PC-9 (cell line): ENCODE data around the gene PSMD1. TPM values are rescaled to one million over a fixed set of nuclear protein-coding genes. Genes with fewer than 3 reads are reported as not detected.
A peak's percentile ranks its signal among the peaks of the same experiment; 100 is the strongest.

Experiments used
- BruUV-seq: library from RNA; stranded (reverse); fragments of 400-500 nt; replicated peaks from 2 replicates; lab custom pipeline; 2021; lab: Mats Ljungman, UMichigan
- CTCF ChIA-PET: fragments of 300-600 bp; sonication (Branson Sonifier 250); formaldehyde crosslinking; loops from one replicate; lab custom pipeline; 2022; ENCODE audit warnings: antibody characterized with exemption; lab: Charles Lee
- POLR2A ChIA-PET: fragments of 300-600 bp; sonication (Branson Sonifier 250); formaldehyde crosslinking; loops from one replicate; lab custom pipeline; 2022; ENCODE audit warnings: antibody characterized with exemption; ENCODE audit not compliant: unreplicated experiment; lab: Charles Lee
- DNase-seq, 2 experiments: peaks; one replicate each; pipeline versions ENCODE4 v3.0.0 to v3.0.0-alpha.2; 2015 to 2022; ENCODE audit warnings: mixed read lengths in 1 of 2
- H2AFZ ChIP-seq: fragments of 200-600 bp; sonication (generic); 2 replicates; pipeline ENCODE4 v1.8.1; 2017; ENCODE audit warnings: antibody characterized with exemption
- H3F3A ChIP-seq: fragments of 200-600 bp; sonication (generic); 2 replicates; pipeline ENCODE4 v1.8.1; 2017; ENCODE audit warnings: antibody characterized with exemption, mild to moderate bottlenecking, low read depth; ENCODE audit not compliant: insufficient read depth
- H3K27ac ChIP-seq: fragments of 200-600 bp; sonication (generic); 2 replicates; pipeline ENCODE4 v1.6.1; 2016; ENCODE audit warnings: mixed run types
- H3K27me3 ChIP-seq: fragments of 200-600 bp; sonication (generic); 2 replicates; pipeline ENCODE4 v1.6.1; 2016; ENCODE audit warnings: low read depth, mixed run types; ENCODE audit not compliant: insufficient read depth
- H3K36me3 ChIP-seq: fragments of 200-600 bp; sonication (generic); 2 replicates; pipeline ENCODE4 v1.6.1; 2016; ENCODE audit warnings: low read depth, mixed run types
- H3K4me1 ChIP-seq: fragments of 200-600 bp; sonication (generic); replicated peaks from 2 replicates; pipeline ENCODE4 v1.6.1; 2016; ENCODE audit warnings: mixed run types; ENCODE audit not compliant: insufficient read depth
- H3K4me2 ChIP-seq: fragments of 200-600 bp; sonication (generic); 2 replicates; pipeline ENCODE4 v1.6.1; 2017; ENCODE audit warnings: mixed run types
- H3K4me3 ChIP-seq: fragments of 200-600 bp; sonication (generic); 2 replicates; pipeline ENCODE4 v1.6.1; 2016; ENCODE audit warnings: mixed run types
- H3K79me2 ChIP-seq: fragments of 200-600 bp; sonication (generic); 2 replicates; pipeline ENCODE4 v1.6.1; 2017; ENCODE audit warnings: low read depth, mixed run types
- H3K9me2 ChIP-seq: fragments of 200-600 bp; sonication (generic); 2 replicates; pipeline ENCODE4 v1.8.1; 2017; ENCODE audit warnings: mild to moderate bottlenecking; ENCODE audit not compliant: insufficient read depth
- H3K9me3 ChIP-seq: fragments of 200-600 bp; sonication (generic); 2 replicates; pipeline ENCODE4 v1.8.1; 2016; ENCODE audit warnings: low read depth; ENCODE audit not compliant: insufficient read depth
- H4K20me1 ChIP-seq: fragments of 200-600 bp; sonication (generic); 2 replicates; pipeline ENCODE4 v1.8.1; 2017; ENCODE audit not compliant: insufficient read depth
- CTCF ChIP-seq: fragments of 200-600 bp; sonication (generic); conservative IDR thresholded peaks from 2 replicates; pipeline ENCODE4 v1.6.1; 2017; ENCODE audit warnings: mixed run types, antibody characterized with exemption, mild to moderate bottlenecking, moderate library complexity
- EZH2 ChIP-seq: fragments of 200-600 bp; sonication (generic); IDR thresholded peaks from 2 replicates; pipeline ENCODE4 v1.8.0; 2017; ENCODE audit warnings: antibody characterized with exemption, low read depth
- intact Hi-C: fragments of 100-400 bp; cut with micrococcal nuclease; formaldehyde crosslinking; loops from one replicate; pipeline ENCODE4 v1.10.0; 2022; ENCODE audit not compliant: unreplicated experiment
- total RNA-seq: library from RNA; stranded (reverse); gene quantifications from 2 replicates; pipeline ENCODE4 v1.2.3, GENCODE V29; 2021

Gene PSMD1
- total RNA-seq, 1 experiment from 2014 or later, result 119 TPM

- Histone ChIP-seq H3K36me3 (no peaks in the 10 kb centered on the region), H3K4me2 (no peak overlapping the region), H3F3A (no peaks in the 10 kb centered on the region), H3K4me1 (peaks cover 28% of the 10 kb centered on the region), H4K20me1 (no peaks in the 10 kb centered on the region), H3K27ac (no peak overlapping the region), H3K79me2 (no peaks in the 10 kb centered on the region), H3K4me3 (no peak overlapping the region), H3K27me3 (no peaks in the 10 kb centered on the region; the same call in 1 of the 2 replicates), H2AFZ (no peak overlapping the region), H3K9me2 (no peaks in the 10 kb centered on the region), H3K9me3 (no peaks in the 10 kb centered on the region)
- ChIA-PET POLR2A (interaction anchor here (0.6 kb wide), 1 partner anchor 192 kb away, joined by 3 read pairs; no protein-coding TSS in a partner anchor), CTCF (no interaction called here)
- no peak for DNase-seq
- no TSS peak for BruUV-seq
- TF ChIP-seq CTCF, result no peak
- TF ChIP-seq EZH2, result no peak
- intact Hi-C loops, result no loop called here
These were observed 45.1 kb upstream of the PSMD1 start for GRCh38 chr2:231011526-231011925.

GRCh38 chr2:231012463-231012862 is 44.2 kb upstream of the PSMD1 start:
- BruUV-seq, result no TSS peak
- Histone ChIP-seq H2AFZ (no peak overlapping the region), H3K4me1 (peaks cover 35% of the 10 kb centered on the region), H3F3A (no peaks in the 10 kb centered on the region), H3K79me2 (no peaks in the 10 kb centered on the region), H3K4me2 (no peak overlapping the region), H4K20me1 (no peaks in the 10 kb centered on the region), H3K27me3 (no peaks in the 10 kb centered on the region; the same call in 1 of the 2 replicates), H3K4me3 (no peak overlapping the region), H3K36me3 (no peaks in the 10 kb centered on the region), H3K9me2 (no peaks in the 10 kb centered on the region), H3K27ac (no peak overlapping the region), H3K9me3 (no peaks in the 10 kb centered on the region)
- intact Hi-C loops, result no loop called here
- TF ChIP-seq EZH2 (no peak), CTCF (no peak)
- CTCF ChIA-PET, result no interaction called here
- POLR2A ChIA-PET, result interaction anchor here (0.6 kb wide), 1 partner anchor 193 kb away, joined by 3 read pairs; no protein-coding TSS in a partner anchor
- no peak for DNase-seq

GRCh38 chr2:231013820-231014219 is 42.8 kb upstream of the PSMD1 start:
- H3K4me1 ChIP-seq, result peaks cover 35% of the 10 kb centered on the region
- H3K27me3 ChIP-seq, result no peaks in the 10 kb centered on the region; the same call in 1 of the 2 replicates
- no peak overlapping the region for H3K4me3 ChIP-seq
- no peaks in the 10 kb centered on the region for H3K79me2 ChIP-seq
- BruUV-seq, result no TSS peak
- no peaks in the 10 kb centered on the region for H4K20me1 ChIP-seq
- ChIA-PET CTCF (no interaction called here), POLR2A (interaction anchor here (0.5 to 0.6 kb wide), 2 partner anchors 450 to 834 kb away, joined by 4 to 15 read pairs; partner anchors contain the start of gene NCL)
- no peak overlapping the region for H2AFZ ChIP-seq
- H3K9me2 ChIP-seq, result no peaks in the 10 kb centered on the region
- TF ChIP-seq CTCF (no peak), EZH2 (no peak)
- no peaks in the 10 kb centered on the region for H3F3A ChIP-seq
- peak in 1 of 2 experiments; percentile 80 for DNase-seq
- H3K27ac ChIP-seq, result no peak overlapping the region
- no peaks in the 10 kb centered on the region for H3K9me3 ChIP-seq
- no peaks in the 10 kb centered on the region for H3K36me3 ChIP-seq
- peak overlapping the region; percentile 13; the same call in 1 of the 2 replicates for H3K4me2 ChIP-seq
- intact Hi-C loops, result no loop called here
